HCT116 (cell line): ENCODE measurements around the gene WDR88. TPM values are rescaled to one million over a fixed set of nuclear protein-coding genes. Genes with fewer than 3 reads are reported as not detected.

Experiments used
- ATAC-seq: fragments of 200-7000 bp; cut with Tn5 transposase; 2 replicates; pipeline ENCODE4 v1.9.1; 2020; ENCODE audit warnings: mild to moderate bottlenecking, moderate library complexity
- BruUV-seq: library from RNA; stranded (reverse); fragments of 400-500 nt; replicated peaks from 2 replicates; lab custom pipeline; 2021; lab: Mats Ljungman, UMichigan
- CTCF ChIA-PET: fragments of 300-600 bp; sonication (Branson Sonifier 250); formaldehyde crosslinking; loops from one replicate; lab custom pipeline; 2021; ENCODE audit warnings: antibody characterized with exemption; lab: Charles Lee
- POLR2A ChIA-PET: fragments of 300-600, 350-600 bp; sonication (Branson Sonifier 250); formaldehyde crosslinking; loops from one replicate; lab custom pipeline; 2021; ENCODE audit warnings: antibody characterized with exemption; lab: Charles Lee
- RAD21 ChIA-PET, 2 experiments: fragments of 300-600 bp; sonication (Branson Sonifier 250); formaldehyde crosslinking; loops; one replicate each; lab custom pipeline; 2023; ENCODE audit warnings: low total read pairs in 2 of 2; ENCODE audit not compliant: uncharacterized antibody in 2 of 2, unreplicated experiment in 2 of 2, low non-redundant PET in 1 of 2; lab: Charles Lee
- DNase-seq: peaks from one replicate; pipeline ENCODE4 v3.0.0-alpha.2; 2010; ENCODE audit warnings: low read depth, low spot score
- H2AFZ ChIP-seq: fragments of 200-600 bp; shearing (Covaris generic), sonication (generic); 2 replicates; pipeline ENCODE4 v1.6.1; 2017; ENCODE audit warnings: low read depth, mixed run types, mixed read lengths, antibody characterized with exemption, low read length; ENCODE audit not compliant: poor library complexity, severe bottlenecking
- H3K27ac ChIP-seq: 2 replicates; pipeline ENCODE4 v1.5.1; 2012; ENCODE audit warnings: low read depth, low read length
- H3K27me3 ChIP-seq: fragments of 200-600 bp; sonication (generic); 2 replicates; pipeline ENCODE4 v1.6.1; 2016; ENCODE audit warnings: mixed run types, low read length, mixed read lengths; ENCODE audit not compliant: insufficient read depth
- H3K36me3 ChIP-seq, 2 experiments: fragments of 200-500 bp in 1 of 2; fragments of 200-600 bp in 1 of 2; sonication (Bioruptor generic) in 1 of 2; sonication (generic) in 1 of 2; 2 replicates each; pipeline versions ENCODE4 v1.5.1 to v1.6.1; 2014 to 2016; ENCODE audit warnings: low read length in 2 of 2, inconsistent platforms in 1 of 2, mixed read lengths in 1 of 2, mixed run types in 1 of 2; ENCODE audit not compliant: insufficient read depth in 2 of 2, control insufficient read depth in 1 of 2
- H3K4me1 ChIP-seq, 2 experiments: fragments of 200-600 bp in 1 of 2; sonication (generic) in 1 of 2; 2 replicates each; pipeline versions ENCODE4 v1.5.1 to v1.6.1; 2012 to 2017; ENCODE audit warnings: low read length in 2 of 2, inconsistent platforms in 1 of 2, mild to moderate bottlenecking in 1 of 2, mixed read lengths in 1 of 2, mixed run types in 1 of 2, moderate library complexity in 1 of 2; ENCODE audit not compliant: insufficient read depth in 2 of 2, control insufficient read depth in 1 of 2
- H3K4me2 ChIP-seq: fragments of 200-600 bp; sonication (generic); 2 replicates; pipeline ENCODE4 v1.6.1; 2017; ENCODE audit warnings: mixed run types, low read length, mixed read lengths
- H3K4me3 ChIP-seq, 2 experiments: fragments of 200-600 bp in 1 of 2; sonication (generic) in 1 of 2; replicated peaks in 1 of 2; 2 replicates each; pipeline ENCODE4 v1.5.1; 2011 to 2016; ENCODE audit warnings: low read length in 2 of 2, control low read depth in 1 of 2, low read depth in 1 of 2, mild to moderate bottlenecking in 1 of 2, mixed read lengths in 1 of 2, mixed run types in 1 of 2
- H3K79me2 ChIP-seq: fragments of 200-600 bp; sonication (generic); 2 replicates; pipeline ENCODE4 v1.6.1; 2017; ENCODE audit warnings: mild to moderate bottlenecking, mixed run types, low read length, moderate library complexity, mixed read lengths; ENCODE audit not compliant: insufficient read depth
- H3K9ac ChIP-seq: fragments of 200-600 bp; sonication (generic); 2 replicates; pipeline ENCODE4 v1.6.1; 2016; ENCODE audit warnings: low read length, mixed read lengths
- H3K9me2 ChIP-seq: fragments of 200-600 bp; sonication (generic), shearing (Covaris generic); 2 replicates; pipeline ENCODE4 v1.6.1; 2017; ENCODE audit warnings: mixed run types, mild to moderate bottlenecking, moderate library complexity; ENCODE audit not compliant: insufficient read depth
- H3K9me3 ChIP-seq, 2 experiments: fragments of 200-500 bp in 1 of 2; fragments of 200-600 bp in 1 of 2; sonication (Bioruptor generic) in 1 of 2; sonication (generic) in 1 of 2; 2 replicates each; pipeline ENCODE4 v1.6.1; 2014 to 2017; ENCODE audit warnings: low read length in 2 of 2, mixed read lengths in 2 of 2, inconsistent platforms in 1 of 2, low read depth in 1 of 2, mild to moderate bottlenecking in 1 of 2, mixed run types in 1 of 2, moderate library complexity in 1 of 2; ENCODE audit not compliant: control insufficient read depth in 1 of 2, insufficient read depth in 1 of 2
- H4K20me1 ChIP-seq: fragments of 200-600 bp; sonication (generic), shearing (Covaris generic); 2 replicates; pipeline ENCODE4 v1.6.1; 2017; ENCODE audit warnings: mixed run types, mild to moderate bottlenecking, moderate library complexity; ENCODE audit not compliant: insufficient read depth
- CBX3 ChIP-seq: IDR thresholded peaks from 2 replicates; pipeline ENCODE4 v1.6.1; 2012; ENCODE audit warnings: low read depth
- CTCF ChIP-seq, 3 experiments: fragments of 200-600 bp in 1 of 3; sonication (generic) in 1 of 3; IDR thresholded peaks in 2 of 3; conservative IDR thresholded peaks in 1 of 3; 2 replicates each; pipeline ENCODE4 v1.5.1; 2012 to 2017; ENCODE audit warnings: low read depth in 2 of 3, low read length in 2 of 3, antibody characterized with exemption in 1 of 3, borderline replicate concordance in 1 of 3, control low read depth in 1 of 3, mild to moderate bottlenecking in 1 of 3, mixed read lengths in 1 of 3, mixed run types in 1 of 3, moderate library complexity in 1 of 3; ENCODE audit not compliant: insufficient read depth in 1 of 3
- FOSL1 ChIP-seq: IDR thresholded peaks from 2 replicates; pipeline ENCODE4 v1.6.1; 2012; ENCODE audit warnings: low read depth
- JUND ChIP-seq: IDR thresholded peaks from 2 replicates; pipeline ENCODE4 v1.6.1; 2012
- POLR2A ChIP-seq: IDR thresholded peaks from 2 replicates; pipeline ENCODE4 v1.7.0; 2011; ENCODE audit warnings: borderline replicate concordance; ENCODE audit not compliant: insufficient read depth, insufficient read length; ENCODE audit errors: extremely low read depth
- POLR2AphosphoS5 ChIP-seq: IDR thresholded peaks from 2 replicates; pipeline ENCODE4 v1.6.1; 2011; ENCODE audit warnings: mild to moderate bottlenecking, low read depth, low read length, moderate library complexity
- SIN3A ChIP-seq: IDR thresholded peaks from 2 replicates; pipeline ENCODE4 v1.6.1; 2012; ENCODE audit warnings: low read depth
- SP1 ChIP-seq: IDR thresholded peaks from 2 replicates; pipeline ENCODE4 v1.6.1; 2012; ENCODE audit warnings: low read depth
- SRF ChIP-seq: IDR thresholded peaks from 2 replicates; pipeline ENCODE4 v1.6.1; 2012; ENCODE audit warnings: low read depth
- YY1 ChIP-seq: IDR thresholded peaks from 2 replicates; pipeline ENCODE4 v1.6.1; 2011; ENCODE audit warnings: low read length, low read depth, moderate library complexity, mild to moderate bottlenecking; ENCODE audit not compliant: insufficient replicate concordance; ENCODE audit errors: extremely low read depth
- ZBTB33 ChIP-seq: IDR thresholded peaks from 2 replicates; pipeline ENCODE4 v1.6.1; 2011; ENCODE audit warnings: mild to moderate bottlenecking, low read length, moderate library complexity; ENCODE audit not compliant: insufficient replicate concordance; ENCODE audit errors: extremely low read depth
- ZNF274 ChIP-seq: fragments of 200-500 bp; sonication (Bioruptor generic); IDR thresholded peaks from 2 replicates; pipeline ENCODE4 v1.6.1; 2014; ENCODE audit warnings: mild to moderate bottlenecking, low read depth, low read length, inconsistent platforms
- intact Hi-C: fragments of 100-400 bp; cut with micrococcal nuclease; formaldehyde crosslinking; loops from 2 replicates; pipeline ENCODE4 v1.10.0; 2022
- total RNA-seq: library from RNA; stranded (reverse); gene quantifications from one replicate; pipeline ENCODE4 v1.2.1, GENCODE V29; 2021; ENCODE audit not compliant: unreplicated experiment
- TF ChIP-seq, protein P1 (sequence below): IDR thresholded peaks from 2 replicates; pipeline ENCODE4 v1.6.1; 2012
- TF ChIP-seq, protein P2 (sequence below): IDR thresholded peaks from 2 replicates; pipeline ENCODE4 v1.6.1; 2012; ENCODE audit warnings: low read depth

WDR88 gene
- total RNA-seq, 1 experiment from 2014 or later = not detected

GRCh38 chr19:33219261-33219815 is 87.4 kb downstream of the WDR88 start:
- no peak overlapping the region for H3K4me2 ChIP-seq
- H4K20me1 ChIP-seq = no peaks in the 10 kb centered on the region
- DNase-seq = no peak
- H3K9ac ChIP-seq = no peak overlapping the region
- no peaks in the 10 kb centered on the region for H3K36me3 ChIP-seq
- H3K9me3 ChIP-seq = no peaks in the 10 kb centered on the region
- CTCF ChIA-PET = no interaction called here
- H3K27me3 ChIP-seq = no peaks in the 10 kb centered on the region
- no peak overlapping the region for H3K27ac ChIP-seq
- H3K4me1 ChIP-seq = no peaks in the 10 kb centered on the region
- H3K4me3 ChIP-seq = no peak overlapping the region
- RAD21 ChIA-PET = no interaction called here
- no peak overlapping the region for H2AFZ ChIP-seq
- POLR2A ChIA-PET = no interaction called here
- ATAC-seq = peak; percentile 64
- TF ChIP-seq CTCF (IDR thresholded peaks at IDR 0.05 in 2 of 3, conservative IDR thresholded peaks at IDR 0.05 in 1 of 3; ENCODE audit: borderline replicate concordance in 1 of 3, insufficient read depth in 1 of 3, low read depth in 2 of 3, low read length in 2 of 3) (peak in 2 of 3 experiments; percentile 31 to 47; a peak in 3 of 6 replicates), SP1 (no peak), YY1 (no peak), POLR2A (no peak), POLR2AphosphoS5 (no peak)
- BruUV-seq = no TSS peak
- H3K9me2 ChIP-seq = no peaks in the 10 kb centered on the region
- no peaks in the 10 kb centered on the region for H3K79me2 ChIP-seq
- intact Hi-C loops = no loop called here

GRCh38 chr19:33220115-33220514 is 88.2 kb downstream of the WDR88 start:
- BruUV-seq = no TSS peak
- H3K4me2 ChIP-seq = no peak overlapping the region
- DNase-seq = no peak
- H3K36me3 ChIP-seq = no peaks in the 10 kb centered on the region
- no peaks in the 10 kb centered on the region for H3K4me1 ChIP-seq
- no peak overlapping the region for H2AFZ ChIP-seq
- RAD21 ChIA-PET = no interaction called here
- H3K27me3 ChIP-seq = no peaks in the 10 kb centered on the region
- CTCF ChIA-PET = no interaction called here
- POLR2A ChIA-PET = no interaction called here
- H3K9ac ChIP-seq = no peak overlapping the region
- no peaks in the 10 kb centered on the region for H3K9me3 ChIP-seq
- no peaks in the 10 kb centered on the region for H3K9me2 ChIP-seq
- no peaks in the 10 kb centered on the region for H3K79me2 ChIP-seq
- no peaks in the 10 kb centered on the region for H4K20me1 ChIP-seq
- H3K4me3 ChIP-seq = no peak overlapping the region
- H3K27ac ChIP-seq = no peak overlapping the region
- no peak for ATAC-seq
- intact Hi-C loops = no loop called here
- TF ChIP-seq CBX3 (no peak), FOSL1 (no peak), SRF (no peak), ZBTB33 (no peak), JUND (no peak), ZNF274 (no peak), SIN3A (no peak)
- TF ChIP-seq, protein P1, sequence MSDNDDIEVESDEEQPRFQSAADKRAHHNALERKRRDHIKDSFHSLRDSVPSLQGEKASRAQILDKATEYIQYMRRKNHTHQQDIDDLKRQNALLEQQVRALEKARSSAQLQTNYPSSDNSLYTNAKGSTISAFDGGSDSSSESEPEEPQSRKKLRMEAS = no peak
- TF ChIP-seq, protein P2, sequence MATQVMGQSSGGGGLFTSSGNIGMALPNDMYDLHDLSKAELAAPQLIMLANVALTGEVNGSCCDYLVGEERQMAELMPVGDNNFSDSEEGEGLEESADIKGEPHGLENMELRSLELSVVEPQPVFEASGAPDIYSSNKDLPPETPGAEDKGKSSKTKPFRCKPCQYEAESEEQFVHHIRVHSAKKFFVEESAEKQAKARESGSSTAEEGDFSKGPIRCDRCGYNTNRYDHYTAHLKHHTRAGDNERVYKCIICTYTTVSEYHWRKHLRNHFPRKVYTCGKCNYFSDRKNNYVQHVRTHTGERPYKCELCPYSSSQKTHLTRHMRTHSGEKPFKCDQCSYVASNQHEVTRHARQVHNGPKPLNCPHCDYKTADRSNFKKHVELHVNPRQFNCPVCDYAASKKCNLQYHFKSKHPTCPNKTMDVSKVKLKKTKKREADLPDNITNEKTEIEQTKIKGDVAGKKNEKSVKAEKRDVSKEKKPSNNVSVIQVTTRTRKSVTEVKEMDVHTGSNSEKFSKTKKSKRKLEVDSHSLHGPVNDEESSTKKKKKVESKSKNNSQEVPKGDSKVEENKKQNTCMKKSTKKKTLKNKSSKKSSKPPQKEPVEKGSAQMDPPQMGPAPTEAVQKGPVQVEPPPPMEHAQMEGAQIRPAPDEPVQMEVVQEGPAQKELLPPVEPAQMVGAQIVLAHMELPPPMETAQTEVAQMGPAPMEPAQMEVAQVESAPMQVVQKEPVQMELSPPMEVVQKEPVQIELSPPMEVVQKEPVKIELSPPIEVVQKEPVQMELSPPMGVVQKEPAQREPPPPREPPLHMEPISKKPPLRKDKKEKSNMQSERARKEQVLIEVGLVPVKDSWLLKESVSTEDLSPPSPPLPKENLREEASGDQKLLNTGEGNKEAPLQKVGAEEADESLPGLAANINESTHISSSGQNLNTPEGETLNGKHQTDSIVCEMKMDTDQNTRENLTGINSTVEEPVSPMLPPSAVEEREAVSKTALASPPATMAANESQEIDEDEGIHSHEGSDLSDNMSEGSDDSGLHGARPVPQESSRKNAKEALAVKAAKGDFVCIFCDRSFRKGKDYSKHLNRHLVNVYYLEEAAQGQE = no peak
